GM12873 (cell line): ENCODE data around the gene ZBTB8B.

Experiments
- CTCF ChIP-seq: IDR thresholded peaks from 2 replicates; pipeline ENCODE4 v1.5.1; 2012; ENCODE audit warnings: low read depth, mild to moderate bottlenecking, moderate library complexity, low read length, control low read depth; ENCODE audit not compliant: insufficient read depth; ENCODE audit errors: missing control alignments

Gene ZBTB8B

DNA sequence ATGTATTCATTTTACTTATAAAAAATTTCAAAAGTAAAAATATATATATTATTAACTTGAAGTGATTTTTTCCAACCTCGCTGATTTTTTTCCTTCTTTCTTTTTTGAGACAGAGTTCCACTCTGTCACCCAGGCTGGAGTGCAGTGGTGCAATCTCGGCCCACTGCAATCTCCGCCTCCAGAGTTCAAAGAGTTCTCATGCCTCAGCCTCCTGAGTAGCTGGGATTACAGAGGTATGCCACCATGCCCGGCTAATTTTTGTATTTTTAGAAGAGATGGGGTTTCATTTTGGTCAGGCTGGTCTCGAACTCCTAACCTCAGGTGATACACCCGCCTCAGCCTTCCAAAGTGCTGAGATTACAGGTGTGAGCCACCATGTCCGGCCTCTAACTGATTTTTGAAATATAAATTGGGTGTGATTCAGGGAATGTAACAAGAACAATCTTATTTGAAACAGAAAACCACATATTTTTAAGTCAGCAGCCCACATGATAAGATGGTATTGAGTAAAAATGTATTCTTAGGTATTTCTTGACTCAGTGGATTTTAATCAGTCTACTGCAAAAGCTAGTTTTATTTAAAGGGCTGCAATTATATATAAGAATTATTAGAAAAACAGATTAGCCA is 30.0 kb downstream of the ZBTB8B start:
- no peak for TF ChIP-seq CTCF

DNA sequence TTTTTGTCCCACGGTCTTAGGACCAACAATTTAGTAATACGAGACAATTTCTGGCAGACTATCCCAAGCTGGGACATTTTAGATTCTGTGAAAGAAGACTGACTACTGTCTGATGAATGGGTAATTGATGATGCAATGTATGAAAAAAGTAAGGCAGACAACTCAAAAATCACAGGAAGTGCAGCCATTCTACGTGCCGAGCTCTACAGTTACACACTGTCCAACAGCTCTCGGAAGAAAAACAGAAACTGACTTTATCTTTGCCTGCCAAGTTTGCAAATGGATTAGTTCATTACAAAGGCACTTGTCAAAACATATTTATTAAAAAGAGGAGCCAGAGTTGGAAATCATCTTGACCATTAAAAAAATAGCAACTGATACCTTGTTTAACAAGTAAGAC is 31.3 kb downstream of the ZBTB8B start:
- no peak for TF ChIP-seq CTCF

DNA sequence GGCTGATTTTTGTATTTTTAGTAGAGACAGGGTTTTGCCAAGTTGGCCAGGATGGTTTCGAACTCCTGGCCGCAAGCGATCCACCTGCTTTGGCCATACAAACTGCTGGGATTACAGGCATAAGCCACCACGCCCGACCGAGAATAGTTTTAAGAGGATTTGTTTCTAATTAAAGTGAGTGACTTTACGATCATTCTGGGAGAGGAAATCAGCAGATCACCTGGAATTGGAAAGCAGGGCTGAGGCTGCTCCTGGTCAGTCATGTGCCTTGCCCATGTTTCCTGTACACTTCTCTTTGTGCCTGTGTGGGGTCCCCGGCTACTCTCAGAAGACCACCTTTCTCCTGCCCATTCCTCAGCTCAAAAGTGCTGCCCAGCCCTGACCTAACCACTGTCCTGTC is 33.9 kb downstream of the ZBTB8B start:
- TF ChIP-seq CTCF, result no peak

DNA sequence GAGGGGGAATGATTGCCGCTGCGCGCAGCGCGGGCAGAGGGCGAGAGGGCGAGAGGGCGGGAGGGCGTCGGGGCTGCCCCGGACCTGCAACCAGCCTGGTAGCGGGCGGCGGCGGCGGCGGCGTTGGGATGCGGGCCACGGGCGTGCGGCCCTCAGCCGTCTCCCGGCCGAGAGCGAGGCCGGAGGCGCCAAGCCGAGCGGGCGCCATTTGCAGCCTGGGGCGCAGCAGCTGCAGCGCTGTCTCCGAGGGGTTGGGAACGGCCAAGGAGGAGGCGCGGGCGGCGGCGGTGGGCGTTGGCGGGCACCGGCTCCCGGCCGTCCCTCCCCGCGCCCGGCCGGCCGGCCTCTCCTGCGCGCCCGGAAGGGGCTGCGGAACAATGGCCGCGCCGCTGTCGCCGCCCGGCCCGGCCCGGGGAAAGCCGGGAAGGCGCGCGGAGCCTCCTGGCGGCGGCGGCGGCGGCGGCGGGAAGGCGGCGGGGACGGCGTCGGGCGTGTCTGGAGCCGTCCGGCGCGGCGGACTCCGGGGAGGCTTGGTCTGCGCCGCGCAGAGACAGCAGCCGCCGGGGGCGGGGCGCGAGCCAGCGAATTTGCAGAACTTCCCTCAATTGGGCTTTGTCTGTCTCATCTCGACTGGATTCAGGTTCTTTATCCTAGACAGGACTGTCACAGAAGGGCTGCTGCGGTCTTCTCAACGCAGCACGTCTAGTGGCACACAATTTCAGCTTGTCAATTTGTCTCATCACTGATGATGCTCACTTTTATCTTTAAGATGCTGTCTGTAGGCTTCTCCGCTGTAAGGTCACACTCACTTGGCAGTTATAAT is 35.7 kb downstream of the ZBTB8B start:
- TF ChIP-seq CTCF, result no peak

DNA sequence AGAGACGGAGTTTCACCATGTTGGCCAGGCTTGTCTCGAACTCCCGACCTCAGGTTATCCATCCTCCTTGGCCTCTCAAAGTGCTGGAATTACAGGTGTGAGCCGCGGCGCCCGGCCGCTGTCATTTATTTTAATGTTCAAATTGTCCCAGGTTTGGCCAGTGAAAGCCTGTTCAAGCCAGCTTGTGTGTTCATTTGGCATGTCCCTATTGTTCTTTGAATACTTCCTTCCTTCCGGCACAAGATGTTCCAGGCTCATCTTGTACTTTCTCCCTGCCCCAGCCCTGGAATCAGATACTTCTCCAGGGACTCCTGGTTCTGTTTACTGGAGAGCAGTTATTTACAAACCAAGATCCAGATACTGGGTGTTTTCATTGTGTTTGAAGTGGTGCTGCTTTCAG is 37.0 kb downstream of the ZBTB8B start:
- no peak for TF ChIP-seq CTCF

- no peak for TF ChIP-seq CTCF
Observed at GRCh38 chr1:32503153-32503552, 38.3 kb downstream of the ZBTB8B start.

GRCh38 chr1:32507021-32507420 is 42.1 kb downstream of the ZBTB8B start:
- TF ChIP-seq CTCF, result no peak
